NCI-H2029 treated with DMSO at 0.1 percent for 48 hours (cell line): ENCODE data around the gene FANK1.
"Not testable (repeated sequence)": the region's sequence is repeated elsewhere in the genome, so short reads cannot be mapped to it uniquely, and the experiment has no call there.

Experiments
- DNase-seq: peaks from one replicate; lab custom pipeline; 2025; lab: John Stamatoyannopoulos, UW

The FANK1 gene, protein sequence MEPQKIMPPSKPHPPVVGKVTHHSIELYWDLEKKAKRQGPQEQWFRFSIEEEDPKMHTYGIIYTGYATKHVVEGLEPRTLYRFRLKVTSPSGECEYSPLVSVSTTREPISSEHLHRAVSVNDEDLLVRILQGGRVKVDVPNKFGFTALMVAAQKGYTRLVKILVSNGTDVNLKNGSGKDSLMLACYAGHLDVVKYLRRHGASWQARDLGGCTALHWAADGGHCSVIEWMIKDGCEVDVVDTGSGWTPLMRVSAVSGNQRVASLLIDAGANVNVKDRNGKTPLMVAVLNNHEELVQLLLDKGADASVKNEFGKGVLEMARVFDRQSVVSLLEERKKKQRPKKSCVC

DNA sequence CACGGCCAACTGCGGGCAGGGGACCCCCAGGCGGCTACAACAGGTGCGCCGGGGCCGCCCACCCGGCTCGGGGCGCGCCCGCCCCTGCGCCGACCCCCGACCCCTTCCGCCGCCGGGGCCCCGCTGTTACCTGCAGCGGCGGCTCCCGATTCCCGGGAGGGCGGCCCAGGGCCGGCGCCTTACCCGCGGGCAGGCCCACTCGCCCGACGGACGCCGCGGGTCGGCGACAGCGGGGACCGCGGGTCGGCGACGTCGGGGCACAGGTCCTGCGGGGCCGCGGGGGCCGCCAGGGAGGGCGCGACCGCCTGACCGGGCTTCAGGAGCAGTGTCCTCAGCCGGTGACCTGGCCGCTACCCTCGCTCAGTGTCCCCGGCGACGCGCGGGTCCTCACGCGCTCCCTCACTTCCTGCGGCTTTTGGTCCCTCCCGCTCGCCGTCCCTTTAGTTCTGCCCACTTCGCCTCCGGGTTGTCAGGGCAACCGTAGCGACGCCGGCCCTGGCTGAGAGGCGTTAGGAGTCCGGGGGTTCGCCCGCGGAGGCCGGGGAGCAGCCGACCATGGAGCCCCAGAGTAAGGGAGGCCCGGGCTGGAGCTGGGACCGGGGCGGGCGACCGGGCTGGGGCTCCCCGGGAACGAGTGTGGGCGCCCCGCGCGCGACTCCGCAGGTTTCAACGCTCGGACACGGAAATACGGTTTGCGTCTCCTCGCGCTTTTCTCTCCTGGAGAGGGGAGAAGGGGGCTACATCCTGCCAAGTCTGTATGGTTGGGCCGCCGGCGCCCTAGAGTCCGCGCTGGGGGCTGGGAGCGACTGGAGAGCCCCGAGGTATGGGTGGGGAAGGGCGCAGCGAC, at the start of gene FANK1:
TSS of gene FANK1 (plus strand) at position 477 of the 847 bp plus-strand sequence. CDS start at position 556, 79 bp downstream.
- DNase-seq = not testable (repeated sequence)

DNA sequence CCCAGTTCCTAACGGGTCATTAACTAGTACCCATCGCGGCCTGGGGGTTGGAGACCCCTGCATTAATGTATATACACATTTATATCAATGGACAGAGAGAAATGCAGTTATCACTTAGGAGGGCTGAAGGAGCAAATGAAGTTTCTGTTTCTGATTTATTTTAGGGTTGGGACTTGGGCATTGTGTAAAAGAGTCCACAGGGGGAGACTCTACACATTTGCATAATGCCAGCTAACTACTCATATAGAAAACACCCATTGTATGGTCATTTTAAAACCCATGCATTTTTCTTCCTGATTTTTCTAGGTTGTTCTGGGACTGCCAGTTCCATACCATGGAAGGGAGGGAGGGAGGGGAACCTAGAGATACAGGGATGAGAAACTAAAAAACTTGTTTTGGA, 49.5 kb upstream of the FANK1 start:
- no peak for DNase-seq

DNA sequence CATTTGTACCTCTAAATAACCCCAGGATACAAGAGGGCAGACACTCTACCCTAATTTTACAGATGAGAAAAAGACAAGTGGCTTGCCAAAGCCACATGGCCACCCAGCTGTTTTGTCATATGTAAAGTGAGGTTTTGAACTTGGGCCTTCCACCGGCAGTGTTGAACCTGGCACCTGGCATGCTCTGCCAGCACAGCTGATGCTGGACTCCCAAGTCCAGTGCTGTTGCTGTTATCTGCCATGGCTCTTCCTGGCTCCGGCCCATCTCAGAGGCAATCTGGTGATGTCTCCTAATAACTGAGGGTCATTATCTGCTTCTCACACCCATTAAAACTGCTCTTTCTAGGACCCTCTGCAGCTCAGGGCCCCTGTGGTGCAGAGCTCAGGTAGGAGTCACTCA, 48.0 kb upstream of the FANK1 start:
- DNase-seq = no peak

DNA sequence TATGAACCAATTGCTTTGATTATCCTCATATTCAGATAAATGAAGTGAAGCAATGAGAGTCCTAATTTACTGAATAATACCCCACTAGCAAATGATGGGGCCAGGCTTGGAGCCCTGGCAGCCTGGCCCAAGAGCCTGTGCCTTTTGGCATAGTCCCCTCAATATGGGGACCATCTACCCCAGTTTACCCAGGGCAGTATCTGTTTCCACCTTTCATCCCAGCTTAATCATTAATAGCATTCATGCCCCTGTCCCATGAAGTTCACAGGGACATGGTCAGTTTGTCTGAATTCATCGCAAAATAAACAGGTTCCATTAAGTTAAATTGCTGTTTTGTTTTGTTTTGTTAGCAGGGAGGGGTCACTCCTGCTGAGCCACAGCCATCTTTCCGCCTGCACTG, 47.5 kb upstream of the FANK1 start:
- no peak for DNase-seq

DNA sequence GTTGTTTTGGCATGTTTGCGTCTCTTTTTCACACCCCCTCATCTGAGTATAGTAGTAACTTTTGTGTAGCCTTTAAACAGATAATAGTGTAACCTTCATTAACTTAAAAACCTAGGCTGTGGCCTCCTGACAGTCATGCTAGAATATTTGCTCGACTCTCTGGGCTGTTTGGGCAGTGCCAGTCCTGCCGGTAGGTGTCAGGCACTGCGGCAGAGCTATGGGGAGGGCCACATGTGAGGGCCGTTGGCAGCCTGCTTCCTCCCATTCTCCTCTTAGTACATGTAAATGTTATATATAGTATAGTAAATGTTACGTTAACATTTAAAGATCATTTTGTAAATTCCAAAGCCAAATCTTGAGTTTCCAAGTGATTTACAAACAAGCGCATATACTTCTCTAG, 46.9 kb upstream of the FANK1 start:
- no peak for DNase-seq

DNA sequence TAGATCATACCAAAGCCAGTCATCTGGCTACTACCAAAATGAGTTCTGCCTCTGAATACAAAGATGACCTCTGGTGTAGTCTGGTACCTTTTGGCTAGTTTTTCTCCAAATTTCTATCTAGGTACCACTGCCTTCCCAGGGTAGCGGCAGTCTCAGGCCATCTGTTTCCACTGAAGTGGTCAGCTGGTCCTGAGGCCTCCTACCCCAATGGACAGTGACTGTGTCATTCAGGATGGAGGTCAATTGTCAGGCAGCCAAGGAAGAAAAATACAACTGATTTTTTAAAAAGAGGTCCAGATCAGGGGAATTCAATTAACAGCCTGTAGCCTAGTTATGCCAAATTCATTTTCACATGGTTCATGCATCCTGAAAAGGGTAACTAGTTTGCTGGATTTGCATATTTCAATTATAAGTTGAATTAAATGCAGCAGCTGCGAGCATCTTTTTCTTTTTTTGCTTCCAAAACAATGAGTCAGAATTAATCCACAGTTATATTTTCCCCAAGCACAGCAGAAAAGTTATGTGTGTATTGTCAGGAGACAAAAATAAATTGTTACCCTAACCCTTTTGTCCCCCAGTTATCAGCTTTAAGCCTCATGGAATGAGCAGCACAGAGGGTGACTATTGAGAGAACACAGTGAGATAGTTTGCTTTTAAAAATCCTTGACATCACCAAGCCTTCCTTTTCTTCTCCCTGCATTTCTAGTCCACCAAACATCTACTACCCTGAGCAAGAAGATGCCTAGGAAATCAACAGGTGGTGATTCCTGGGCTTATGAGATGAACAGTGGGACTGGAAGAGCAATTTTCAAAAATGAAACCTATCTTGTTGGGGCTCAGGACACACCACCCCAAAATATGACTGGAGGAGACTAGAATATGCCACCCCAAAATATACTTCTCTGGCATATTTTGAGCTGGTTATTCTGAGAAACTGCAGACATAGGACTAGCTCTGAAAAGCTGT, 45.3 kb upstream of the FANK1 start:
- no peak for DNase-seq

DNA sequence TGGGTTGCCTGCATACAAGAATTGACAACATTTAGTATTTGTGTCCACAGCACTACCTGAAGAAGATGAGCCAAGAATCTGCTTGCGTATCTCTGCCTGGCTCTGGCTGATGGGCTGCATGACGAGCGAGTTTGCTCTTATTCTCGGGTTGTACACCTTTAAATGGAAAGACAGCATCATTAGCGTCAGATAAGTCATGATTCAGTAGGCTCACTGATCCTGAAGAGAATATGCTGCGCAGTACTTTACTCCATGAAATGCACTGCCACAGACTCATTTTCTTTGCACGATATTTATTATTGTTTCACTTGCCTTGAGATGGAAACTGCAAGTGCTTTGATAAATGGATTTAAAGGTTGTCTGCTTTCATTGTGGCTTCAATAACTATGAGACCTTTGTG, 43.9 kb upstream of the FANK1 start:
- no peak for DNase-seq

DNA sequence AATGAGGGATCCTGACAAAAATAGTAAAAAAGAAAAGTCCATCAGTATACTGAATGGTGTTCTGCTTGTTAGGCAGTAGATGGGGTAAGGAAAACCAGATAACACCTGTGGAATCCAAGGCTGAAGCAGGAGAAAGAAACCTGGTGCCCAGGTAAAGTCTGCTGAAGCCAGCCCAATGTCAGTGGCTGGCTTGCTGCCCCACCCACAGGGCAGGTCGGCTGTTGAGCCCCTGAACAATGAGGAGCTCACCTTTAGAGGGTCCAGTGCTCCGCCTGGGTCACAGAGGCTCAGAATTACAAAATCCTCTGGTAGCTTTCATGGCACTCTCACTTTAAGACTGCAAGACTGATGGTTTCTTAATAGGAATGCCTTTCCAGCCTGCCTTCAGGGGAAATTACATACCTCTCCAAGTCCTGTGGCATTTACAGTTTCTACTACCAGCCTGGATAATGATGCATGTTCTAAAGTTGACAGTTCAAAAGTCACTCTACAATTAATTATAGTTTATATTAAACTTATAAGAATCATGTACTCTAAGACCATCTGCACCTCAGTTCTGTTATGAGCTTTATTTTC, 39.1 kb upstream of the FANK1 start:
- no peak for DNase-seq

DNA sequence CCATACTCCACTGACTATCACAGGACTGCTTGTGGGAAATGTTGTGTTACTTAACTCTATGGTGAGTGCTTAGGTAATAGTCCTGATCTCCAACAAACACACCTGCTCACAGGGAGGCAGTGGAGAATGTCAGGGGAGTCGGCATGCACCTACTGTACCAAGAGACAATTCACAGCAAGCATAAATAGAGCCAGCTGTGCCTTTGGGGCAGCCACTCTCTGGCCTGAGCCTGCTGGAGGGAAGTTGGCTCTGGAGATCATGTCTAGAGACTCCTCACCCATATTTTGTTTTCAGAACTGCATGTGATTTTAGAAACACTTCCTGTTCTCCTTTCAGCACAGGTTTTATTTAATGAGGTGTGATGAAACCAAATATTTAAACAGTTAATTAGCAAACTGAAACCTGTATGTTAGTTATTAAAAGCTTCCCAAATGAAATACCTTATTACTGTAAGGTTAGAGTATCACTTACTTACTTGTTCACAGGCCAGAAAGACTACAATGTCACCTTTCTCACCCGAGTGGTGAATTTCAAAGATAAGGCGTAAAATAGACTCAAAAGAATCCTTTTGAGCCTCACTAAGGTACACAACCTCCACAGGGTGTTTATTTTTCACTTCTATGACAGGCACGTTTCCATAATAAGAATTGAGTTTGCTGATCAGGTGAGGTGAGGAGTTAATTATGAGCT, 37.1 kb upstream of the FANK1 start:
- DNase-seq = peak; percentile 33

DNA sequence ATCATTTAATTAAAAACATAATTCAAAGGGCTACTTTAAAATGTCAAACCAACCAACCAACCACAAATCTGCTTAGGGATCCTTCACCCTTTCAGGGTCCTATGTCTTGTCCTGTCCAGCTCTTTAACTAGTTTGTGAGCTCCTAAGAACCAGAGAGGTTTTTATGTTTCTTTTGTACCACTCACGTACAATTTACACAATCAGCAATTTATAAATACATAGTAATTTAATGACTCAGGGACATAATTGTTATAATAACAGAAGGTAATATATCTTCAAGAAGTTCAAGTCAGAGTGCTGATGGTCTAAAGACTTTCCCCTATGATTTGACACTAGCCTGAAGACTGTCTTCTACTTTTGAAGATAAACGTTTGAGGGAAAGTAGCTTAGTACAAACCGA, 31.2 kb upstream of the FANK1 start:
- DNase-seq = no peak

DNA sequence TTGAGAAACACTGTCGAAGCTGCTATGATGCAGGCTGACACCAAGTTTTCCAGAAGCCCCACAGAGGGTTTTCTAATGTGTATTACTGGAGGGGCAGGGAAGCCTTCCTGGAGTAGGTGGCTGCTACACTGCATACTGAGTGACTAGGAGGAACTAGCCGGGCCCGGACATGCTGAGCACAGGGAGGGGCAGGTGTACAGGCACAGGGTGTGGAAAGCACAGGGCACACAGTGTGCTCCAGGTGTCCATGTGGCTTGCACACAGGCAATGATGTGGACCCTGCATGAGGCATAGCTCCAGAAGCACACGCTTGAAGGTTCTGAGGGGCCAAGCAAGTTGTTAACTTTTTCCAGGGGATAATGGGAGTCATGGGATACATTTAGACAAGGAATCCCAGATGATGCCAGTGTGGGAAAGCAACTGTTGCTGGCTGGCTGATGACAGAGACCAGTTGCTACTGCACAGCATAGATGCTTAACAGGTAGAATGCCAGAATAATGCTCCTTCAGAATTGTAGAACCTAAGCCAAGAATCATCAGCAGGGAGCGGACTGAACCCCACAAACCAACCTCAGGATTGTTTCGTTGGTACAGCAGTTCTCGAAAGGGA, 29.8 kb upstream of the FANK1 start:
- DNase-seq = no peak

DNA sequence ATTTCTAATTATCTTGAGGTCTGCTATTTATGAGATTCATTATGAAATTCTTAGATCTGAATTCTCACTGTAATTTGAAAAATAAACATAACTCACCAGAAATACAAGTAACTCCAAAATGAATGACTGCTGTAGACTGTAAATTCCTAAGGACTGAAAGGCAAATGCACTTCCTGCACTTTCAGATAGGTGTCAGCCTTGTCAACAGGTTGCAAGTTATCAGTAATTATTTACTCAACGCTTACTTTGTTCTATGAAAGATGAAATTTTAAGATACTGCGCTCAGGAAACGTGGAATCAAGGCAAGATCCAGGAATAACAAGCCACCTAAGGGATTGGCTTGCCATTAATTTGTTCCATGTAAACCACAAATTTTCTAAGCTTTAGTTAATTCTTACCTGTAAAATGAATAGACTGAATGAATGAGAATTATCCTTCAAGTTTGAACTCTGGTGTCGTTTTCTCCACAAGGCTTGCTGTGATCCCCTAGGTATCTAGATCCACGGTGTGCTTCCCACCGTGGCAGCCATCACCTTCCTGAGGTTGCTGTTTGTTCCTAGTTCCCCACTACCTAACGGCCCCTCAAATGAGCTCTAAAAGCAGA, 27.9 kb upstream of the FANK1 start:
- peak; percentile 27 for DNase-seq

DNA sequence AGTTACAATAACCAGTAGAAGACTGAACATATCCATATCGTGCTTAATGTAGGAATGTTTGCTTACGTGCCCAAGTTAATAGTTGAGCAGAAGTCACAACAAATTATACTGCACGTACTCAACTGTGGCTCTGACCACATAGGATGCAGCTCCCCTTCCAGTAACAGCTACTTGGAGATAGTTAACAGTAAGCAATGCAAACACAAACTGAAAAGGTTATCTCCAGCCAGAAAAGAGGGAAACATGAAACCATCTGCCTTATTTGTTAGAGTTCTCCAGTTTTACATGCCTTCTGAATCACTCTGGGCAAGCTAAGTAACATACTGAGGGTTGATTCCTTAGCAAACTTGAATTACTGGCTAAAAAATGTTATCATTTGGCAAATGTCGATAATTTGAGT, 25.0 kb upstream of the FANK1 start:
- DNase-seq = peak; percentile 20

DNA sequence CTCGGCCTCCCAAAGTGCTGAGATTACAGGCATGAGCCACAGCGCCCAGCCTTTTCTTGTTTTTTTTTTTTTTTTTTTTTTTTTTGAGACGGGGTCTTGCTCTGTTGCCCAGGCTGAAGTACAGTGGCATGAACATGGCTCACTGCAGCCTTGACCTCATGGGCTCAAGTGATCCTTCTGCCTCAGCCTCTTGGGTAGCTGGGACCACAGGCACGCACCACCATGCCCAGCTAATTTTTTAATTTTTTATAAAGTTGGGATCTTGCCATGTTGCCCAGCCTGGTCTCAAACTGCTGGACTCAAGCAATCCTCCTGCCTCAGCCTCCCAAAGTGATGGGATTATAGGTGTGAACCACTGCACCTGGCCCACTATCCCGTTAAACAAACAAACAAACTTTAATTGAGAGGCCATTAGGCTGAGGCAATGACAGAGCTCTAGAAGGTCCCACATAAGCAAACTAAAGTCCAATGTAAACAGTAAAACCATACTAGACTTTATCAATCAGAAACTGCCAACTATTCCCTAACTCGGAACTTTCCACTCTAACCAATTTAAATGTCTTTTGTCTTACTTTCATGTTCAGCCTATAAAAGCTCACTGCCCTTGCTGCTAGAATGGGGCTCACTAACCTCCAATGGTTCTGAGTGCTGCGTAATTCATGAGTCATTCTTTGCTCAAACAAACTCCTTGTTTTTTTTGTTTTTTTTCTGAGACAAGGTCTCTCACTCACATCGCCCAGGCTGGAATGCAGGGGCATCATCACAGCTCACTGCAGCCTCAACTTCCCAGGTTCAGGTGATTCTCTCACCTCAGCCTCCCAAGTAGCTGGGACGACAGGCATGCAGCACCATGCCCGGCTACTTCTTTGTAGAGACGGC, 17.2 kb upstream of the FANK1 start:
- no peak for DNase-seq

DNA sequence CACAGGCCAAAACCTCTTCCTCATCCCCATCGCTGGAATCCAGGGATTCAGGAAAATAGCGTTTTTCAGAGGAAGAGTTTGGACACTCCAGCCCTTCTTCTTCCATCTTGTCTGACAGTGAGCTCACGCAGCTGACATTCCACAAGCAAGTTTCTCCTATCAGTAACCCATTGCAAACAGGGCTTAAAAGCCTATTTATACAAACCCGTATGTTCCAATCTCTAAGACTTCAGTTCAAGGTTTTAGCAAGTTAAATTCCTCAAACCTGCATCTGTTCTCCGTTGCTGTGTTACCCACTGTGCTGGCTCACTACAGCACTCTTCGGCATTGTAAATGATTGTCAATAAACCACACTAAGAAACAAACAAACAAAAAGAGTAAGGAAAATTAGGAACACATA, 15.6 kb upstream of the FANK1 start:
- DNase-seq = no peak

DNA sequence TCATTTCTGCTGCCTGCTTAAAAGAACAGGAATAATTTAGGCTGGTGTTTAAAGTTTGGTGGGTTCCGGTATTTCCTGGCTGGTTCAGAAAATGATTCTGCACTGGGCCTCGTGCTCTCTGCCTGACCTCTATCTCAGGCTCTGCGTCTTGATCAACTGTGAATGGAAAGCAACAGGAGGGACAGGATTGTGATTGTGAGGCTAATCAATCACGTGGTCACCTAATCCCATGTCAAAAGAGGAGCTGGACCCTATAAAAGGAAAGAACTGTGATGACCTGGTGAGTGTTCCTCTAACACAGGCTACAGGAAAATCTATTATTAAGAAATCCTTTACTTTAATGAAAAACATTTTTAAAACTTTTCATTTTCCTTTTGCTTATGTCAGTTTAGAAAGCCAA, 15.2 kb upstream of the FANK1 start, which contains the start of gene DHX32:
TSS of gene DHX32 (minus strand) at position 101 of the 400 bp plus-strand sequence. CDS start 468 bp downstream, outside the sequence.
- no peak for DNase-seq

DNA sequence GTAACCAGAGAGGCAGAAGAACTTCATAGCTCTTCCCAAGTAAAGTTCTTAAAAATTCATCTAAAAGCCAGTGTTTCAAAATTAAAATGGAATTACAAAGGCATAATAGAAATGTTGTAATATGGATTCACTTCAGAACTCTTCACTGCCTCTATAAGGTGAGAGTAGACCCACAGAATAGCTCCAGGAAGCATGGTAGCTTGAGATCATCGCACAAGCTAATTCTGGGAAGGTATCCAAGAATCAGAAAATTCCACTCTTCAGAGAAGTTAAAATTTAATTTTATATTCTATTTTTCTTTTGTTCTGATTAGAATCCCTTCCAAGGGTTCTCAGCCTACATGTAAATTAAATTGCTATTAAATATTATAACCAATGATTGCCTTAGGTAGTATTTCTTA, 13.8 kb upstream of the FANK1 start:
- DNase-seq = no peak

DNA sequence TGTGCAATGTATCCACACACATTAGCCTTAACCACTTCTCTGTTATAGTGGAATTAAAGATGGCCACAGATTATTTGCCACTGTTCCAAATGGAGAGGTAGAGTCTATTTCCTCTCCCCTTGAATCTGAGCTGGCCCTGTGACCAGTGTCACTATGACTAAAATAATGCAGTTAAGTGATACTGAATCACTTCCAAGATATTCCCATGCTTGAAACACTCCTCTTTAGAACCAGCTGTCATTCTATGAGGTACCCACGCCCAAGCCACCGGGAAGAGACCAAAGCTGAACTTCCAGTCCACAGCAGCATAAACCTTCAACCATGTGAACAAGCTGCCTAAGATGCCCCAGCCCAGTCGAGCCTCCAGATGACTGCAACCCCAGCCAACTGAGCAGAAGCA, 13.2 kb upstream of the FANK1 start:
- DNase-seq = no peak

DNA sequence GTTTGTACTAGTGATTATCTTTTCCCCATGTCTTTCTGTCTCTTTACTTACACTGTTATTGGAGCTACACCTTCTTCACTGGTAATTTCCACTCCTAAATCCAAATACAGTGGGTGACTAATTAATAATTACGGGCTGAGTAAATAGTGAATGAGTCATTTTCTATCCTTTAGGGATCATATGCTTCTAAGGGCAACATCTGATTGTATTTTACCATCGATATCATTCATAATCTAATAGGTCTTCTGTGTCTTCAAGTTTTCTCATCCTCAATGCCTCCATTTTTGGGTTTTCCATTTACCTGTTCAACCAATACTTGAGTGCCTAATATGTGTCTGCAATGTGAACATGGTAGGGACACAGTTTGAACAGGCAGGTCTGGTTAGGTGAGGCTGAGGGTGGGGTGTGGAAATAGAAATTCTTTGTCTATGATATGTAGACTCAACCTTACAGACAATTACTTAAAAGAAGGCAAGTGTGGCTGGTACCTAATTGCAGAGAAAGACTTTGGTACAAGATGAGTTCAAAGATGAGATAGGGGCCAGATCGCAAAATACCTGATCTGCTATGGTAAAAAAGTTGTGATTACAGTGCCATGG, 9.4 kb upstream of the FANK1 start:
- DNase-seq = no peak
